Measurements from ENCODE around the gene TAP2.
"Not testable (repeated sequence)": the region's sequence is repeated elsewhere in the genome, so short reads cannot be mapped to it uniquely, and the experiment has no call there.

The TAP2 gene

DNA sequence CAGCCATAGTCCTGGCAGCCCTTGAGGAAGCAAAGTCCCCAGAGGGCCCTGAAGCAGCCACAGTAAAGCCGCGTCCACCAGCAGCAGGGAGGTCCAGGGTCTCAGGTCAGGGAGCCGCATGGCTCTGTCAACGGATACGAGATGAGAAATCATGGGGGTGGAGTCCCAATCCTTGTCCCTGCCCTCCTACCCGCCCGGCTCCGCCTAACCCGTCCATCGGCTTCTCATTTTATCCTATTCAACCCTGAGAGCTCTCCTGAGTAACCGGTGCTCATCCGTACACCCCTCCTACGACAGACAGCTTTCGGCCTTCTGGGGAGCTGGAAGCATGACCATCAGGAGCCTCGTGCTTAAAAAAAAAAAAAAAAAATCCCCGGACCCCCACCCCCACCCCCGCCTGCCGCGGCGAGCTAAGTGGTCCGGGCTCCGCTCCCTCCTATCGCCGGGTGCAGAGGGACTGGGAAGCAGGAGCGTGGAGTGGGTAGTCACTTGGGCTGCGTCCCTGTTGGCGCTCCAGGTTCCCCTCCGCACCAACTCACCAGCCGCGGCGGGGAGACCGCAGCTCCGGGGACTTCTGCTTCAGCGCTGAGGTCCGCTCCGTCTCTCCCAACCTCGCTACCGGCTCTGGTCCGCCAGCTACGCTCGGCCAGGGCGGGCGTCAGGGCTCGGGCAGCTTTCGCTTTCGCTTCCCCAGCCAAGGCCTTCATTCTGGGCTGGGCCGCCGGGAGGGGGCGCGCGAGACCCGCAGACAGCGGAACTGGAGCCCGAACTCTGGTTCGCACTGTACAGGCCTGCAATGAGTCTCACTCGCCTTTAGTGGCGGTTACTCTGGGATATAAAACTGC lies at the start of gene TAP2:
Gene TAP2, minus strand, starts transcription at position 626 of the 845 bp plus-strand sequence. Its CDS starts 506 bp downstream, at position 120.
- Mint-ChIP-seq H3K27me3 (no peaks in the 10 kb centered on the region), H3K9me3 (no peaks in the 10 kb centered on the region), H3K27ac (peak within 1 kb of the TSS; percentile 94), H3K4me1 (peaks cover 82% of the 10 kb centered on the region), H3K4me3 (peak within 1 kb of the TSS; percentile 79 to 86)
- peak; percentile 98 for DNase-seq
- peak; percentile 92 for ATAC-seq

DNA sequence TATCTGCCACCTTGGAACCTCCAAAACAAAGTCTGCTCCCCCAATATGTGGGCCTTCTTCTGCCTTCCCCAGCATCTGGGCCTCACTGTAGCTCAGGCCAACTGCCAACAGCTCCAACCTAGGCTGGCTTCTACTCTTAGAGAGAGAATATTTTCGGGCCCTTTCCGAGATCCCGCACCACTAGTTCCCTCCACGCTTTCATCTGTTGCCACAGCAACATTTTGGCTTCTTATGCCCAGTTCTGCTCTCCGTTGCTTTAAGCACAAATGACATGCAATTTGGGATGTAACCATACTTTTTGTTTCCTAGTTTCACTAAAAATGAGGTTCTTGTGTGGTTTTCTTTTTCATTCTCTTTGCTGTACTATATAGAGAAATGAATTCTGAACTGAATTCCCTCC lies 49.1 kb upstream of the TAP2 start:
- Mint-ChIP-seq H3K4me3 (no peak overlapping the region), H3K9me3 (no peaks in the 10 kb centered on the region), H3K27me3 (no peaks in the 10 kb centered on the region), H3K27ac (no peak overlapping the region), H3K4me1 (no peaks in the 10 kb centered on the region)
- no peak for DNase-seq
- ATAC-seq, result no peak

DNA sequence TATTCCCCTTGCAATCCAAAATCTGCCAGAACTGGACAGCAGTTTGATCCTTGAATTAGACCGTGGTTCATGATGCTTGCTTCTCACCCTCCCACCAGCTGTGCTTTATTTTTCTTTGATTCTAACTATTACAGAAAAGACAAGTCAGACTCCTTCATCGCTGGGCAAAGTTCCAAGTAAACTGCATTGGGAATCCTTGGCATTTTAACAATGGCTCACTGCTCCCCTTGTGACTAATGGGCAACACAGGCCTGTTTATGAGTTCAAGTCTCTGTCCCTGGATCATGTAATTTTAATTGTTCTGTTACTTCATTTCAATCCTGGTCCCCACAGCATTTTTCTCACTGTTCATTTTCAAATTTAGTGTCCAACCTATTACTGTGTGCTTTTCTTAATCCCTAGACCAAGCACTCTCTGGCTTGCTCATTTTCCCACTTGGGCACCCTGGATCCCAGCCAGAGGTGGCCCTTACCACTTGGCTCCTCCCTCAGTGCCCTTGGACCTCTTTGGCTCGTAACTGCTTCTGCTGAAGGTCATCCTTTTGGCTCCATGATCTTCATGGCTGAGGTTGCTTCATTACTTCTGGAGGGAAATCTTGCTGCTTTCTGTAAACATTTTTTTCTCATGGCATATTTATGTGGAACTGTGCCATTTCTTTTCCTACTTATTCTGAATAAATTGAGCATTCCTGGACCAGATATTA lies 48.3 kb upstream of the TAP2 start:
- ATAC-seq (no peak), DNase-seq (no peak)
- H3K9me3 Mint-ChIP-seq, result no peaks in the 10 kb centered on the region
- no peaks in the 10 kb centered on the region for H3K4me1 Mint-ChIP-seq
- no peak overlapping the region for H3K27ac Mint-ChIP-seq
- no peak overlapping the region for H3K4me3 Mint-ChIP-seq
- no peaks in the 10 kb centered on the region for H3K27me3 Mint-ChIP-seq

DNA sequence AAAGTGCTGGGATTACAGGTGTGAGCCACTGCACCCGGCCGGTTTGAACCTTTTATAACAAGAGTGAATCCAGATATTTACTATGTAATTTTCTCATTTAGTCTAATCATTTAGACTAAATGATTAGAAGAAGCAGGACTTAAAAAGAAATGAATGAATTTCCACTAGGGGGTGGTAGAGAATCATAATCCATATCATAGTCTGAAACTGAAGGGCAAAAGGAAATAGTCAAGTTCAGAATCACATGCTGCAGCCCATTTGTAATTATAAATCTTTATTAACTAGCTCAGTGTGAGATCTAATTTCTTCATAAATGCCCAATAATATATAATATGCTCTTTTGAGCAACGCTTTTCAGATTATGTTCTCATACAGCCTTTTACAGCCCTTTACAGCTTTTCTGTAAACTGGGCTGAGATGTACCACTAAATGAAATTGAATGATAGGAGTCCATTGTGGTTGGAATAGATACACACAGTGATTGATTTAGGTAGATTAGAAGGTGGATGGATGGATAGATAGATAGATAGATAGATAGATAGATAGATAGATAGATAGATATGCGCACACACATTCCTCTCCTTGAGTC lies 47.3 kb upstream of the TAP2 start:
- ATAC-seq (no peak), DNase-seq (no peak)
- no peaks in the 10 kb centered on the region for H3K9me3 Mint-ChIP-seq
- no peak overlapping the region for H3K27ac Mint-ChIP-seq
- H3K4me3 Mint-ChIP-seq, result no peak overlapping the region
- no peaks in the 10 kb centered on the region for H3K27me3 Mint-ChIP-seq
- no peaks in the 10 kb centered on the region for H3K4me1 Mint-ChIP-seq

DNA sequence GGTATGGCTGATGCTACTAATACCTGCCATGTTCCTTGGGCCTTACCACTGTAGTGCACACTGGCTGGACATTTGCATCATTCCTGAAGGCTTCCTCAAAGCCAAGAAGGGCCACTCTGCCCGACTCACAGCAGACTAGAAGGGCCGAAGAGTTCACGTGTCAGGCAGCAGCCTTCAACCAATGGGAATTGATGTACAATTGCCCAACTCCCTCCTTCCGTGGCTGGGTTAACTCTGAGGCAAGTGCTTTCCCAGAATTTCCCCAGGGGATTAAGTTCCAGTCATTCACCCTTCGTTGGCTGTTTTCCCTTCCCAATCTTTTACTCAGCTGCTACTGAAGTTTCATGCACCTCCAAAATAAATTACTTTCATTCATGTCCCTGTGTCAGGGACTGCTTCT lies 45.2 kb upstream of the TAP2 start:
- H3K4me3 Mint-ChIP-seq, result no peak overlapping the region
- no peaks in the 10 kb centered on the region for H3K4me1 Mint-ChIP-seq
- no peaks in the 10 kb centered on the region for H3K9me3 Mint-ChIP-seq
- ATAC-seq (no peak), DNase-seq (no peak)
- H3K27me3 Mint-ChIP-seq, result no peaks in the 10 kb centered on the region
- no peak overlapping the region for H3K27ac Mint-ChIP-seq

DNA sequence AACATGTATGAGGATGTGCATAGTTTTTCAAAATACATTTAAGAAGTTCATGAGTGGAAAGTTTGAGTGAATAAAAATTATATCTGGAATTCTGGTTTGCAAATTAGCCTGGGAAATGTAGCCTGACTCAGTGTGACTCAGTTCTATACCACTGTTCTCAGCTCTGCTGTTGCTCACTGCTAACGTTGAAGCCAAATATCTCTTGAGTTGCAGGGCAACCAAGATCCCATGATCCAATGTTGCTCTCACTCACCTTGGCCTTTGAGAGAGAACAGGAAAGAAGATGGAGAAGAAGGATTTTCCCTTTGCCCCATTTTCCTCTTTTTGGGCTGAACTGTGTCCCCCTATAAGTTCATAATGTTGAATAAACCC lies 44.3 kb upstream of the TAP2 start:
- Mint-ChIP-seq H3K4me1 (no peaks in the 10 kb centered on the region), H3K4me3 (no peak overlapping the region), H3K27me3 (no peaks in the 10 kb centered on the region), H3K9me3 (no peaks in the 10 kb centered on the region), H3K27ac (no peak overlapping the region)
- no peak for DNase-seq
- ATAC-seq, result no peak

DNA sequence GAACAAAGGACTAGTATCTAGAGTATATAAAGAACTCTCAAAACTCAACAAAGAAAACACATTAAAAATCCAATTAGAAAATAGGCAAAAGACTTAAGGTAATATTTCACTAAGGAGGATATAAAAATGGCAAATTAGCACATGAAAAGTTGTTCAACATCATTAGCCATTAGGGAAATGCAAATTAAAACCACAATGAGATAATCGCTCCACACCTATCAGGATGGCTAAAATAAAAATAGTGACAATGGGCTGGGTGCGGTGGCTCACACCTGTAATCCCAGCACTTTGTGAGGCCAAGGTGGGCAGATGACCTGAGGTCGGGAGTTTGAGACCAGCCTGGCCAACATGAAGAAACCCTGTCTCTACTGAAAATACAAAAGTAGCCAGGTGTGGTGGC lies 42.4 kb upstream of the TAP2 start:
- H3K27ac Mint-ChIP-seq, ATAC-seq, DNase-seq, H3K27me3 Mint-ChIP-seq, H3K9me3 Mint-ChIP-seq, H3K4me1 Mint-ChIP-seq, H3K4me3 Mint-ChIP-seq: not testable (repeated sequence)

DNA sequence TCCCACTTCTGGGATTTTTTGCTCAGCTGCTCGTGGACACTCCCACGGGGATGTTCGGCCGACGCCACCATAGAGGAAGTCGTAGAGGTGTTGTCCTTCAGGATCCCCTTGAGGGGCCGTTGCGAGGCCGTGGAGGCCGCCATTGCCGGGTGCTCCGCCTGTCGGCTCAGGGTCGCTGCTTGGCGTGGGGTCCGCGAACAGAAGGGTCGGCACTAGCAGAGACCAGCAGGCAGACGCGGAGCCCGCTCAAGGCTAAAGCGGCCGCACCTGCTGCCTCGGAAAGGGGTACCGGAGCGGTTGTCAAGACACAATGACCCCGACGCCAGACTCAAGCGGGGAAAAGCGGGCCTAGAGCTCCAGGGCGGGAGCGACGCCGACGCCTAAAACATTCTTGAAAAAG lies 41.2 kb upstream of the TAP2 start:
- Mint-ChIP-seq H3K9me3 (no peaks in the 10 kb centered on the region), H3K4me3 (no peak overlapping the region), H3K4me1 (no peaks in the 10 kb centered on the region), H3K27me3 (no peaks in the 10 kb centered on the region), H3K27ac (no peak overlapping the region)
- DNase-seq (no peak), ATAC-seq (no peak)

DNA sequence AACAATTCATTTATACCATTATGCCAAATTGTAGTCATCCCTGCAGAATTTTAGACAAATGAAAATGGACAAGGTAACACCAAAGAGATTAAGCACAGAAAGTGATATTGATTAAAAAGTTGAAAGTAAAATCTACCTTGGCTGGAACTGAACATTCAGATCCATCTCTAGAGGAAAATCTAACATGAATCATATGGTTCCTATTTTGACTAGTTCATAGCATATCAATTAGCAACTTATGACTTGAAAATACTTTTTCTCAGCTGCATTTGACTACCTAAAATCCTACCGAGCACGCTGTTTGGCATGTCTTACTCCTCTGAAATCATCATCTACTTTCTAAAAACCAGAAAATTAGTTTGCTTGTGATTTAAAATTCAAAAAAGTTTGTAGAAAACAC lies 38.1 kb upstream of the TAP2 start:
- no peaks in the 10 kb centered on the region for H3K27me3 Mint-ChIP-seq
- no peaks in the 10 kb centered on the region for H3K9me3 Mint-ChIP-seq
- no peaks in the 10 kb centered on the region for H3K4me1 Mint-ChIP-seq
- DNase-seq (no peak), ATAC-seq (no peak)
- H3K27ac Mint-ChIP-seq, result no peak overlapping the region
- H3K4me3 Mint-ChIP-seq, result no peak overlapping the region

DNA sequence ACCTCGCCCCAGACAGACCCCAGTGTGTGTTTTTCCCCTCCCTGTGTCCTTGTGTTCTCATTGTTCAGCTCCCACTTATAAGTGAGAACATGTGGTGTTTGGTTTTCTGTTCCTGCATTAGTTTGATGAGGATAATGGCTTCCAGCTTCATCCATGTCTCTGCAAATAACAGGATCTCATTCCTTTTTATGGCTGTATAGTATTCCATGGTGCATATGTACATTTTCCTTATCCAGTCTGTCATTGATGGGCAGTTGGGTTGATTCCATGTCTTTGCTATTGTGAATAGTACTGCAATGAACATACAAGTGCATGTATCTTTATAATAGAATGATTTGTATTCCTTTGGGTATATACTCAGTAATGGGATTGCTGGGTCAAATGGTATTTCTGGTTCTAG lies 35.4 kb upstream of the TAP2 start:
- not testable (repeated sequence) for H3K4me3 Mint-ChIP-seq

DNA sequence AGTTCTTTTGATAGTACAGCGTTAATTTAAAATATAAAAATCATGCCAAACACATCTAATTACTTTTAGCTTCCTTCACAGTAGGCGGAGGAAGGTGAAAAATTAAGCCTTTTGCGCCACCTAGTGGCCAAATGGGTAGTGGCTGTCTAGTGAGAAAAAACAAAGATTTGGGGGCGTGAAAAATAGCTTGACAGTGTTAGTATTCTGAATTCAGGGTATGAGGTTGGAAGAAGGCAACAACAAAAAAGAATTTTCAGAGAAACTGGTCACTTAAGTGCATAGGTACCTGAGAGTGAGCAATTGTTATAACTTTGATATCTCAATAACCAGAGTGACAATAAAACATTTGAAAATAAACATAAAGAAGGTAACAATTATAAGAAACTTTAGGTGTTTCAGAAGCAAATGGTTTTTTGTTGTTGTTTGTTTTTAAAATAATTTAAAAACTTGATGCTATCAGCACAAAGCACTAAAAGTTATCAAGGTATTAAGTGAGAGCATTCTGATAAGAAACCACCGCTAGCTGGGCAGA lies 29.8 kb upstream of the TAP2 start:
- H3K27me3 Mint-ChIP-seq, result no peaks in the 10 kb centered on the region
- ATAC-seq, result peak; percentile 80
- DNase-seq, result peak; percentile 81 to 83
- H3K4me1 Mint-ChIP-seq, result peaks cover 50% of the 10 kb centered on the region
- no peak overlapping the region for H3K27ac Mint-ChIP-seq
- no peak overlapping the region for H3K4me3 Mint-ChIP-seq
- H3K9me3 Mint-ChIP-seq, result no peaks in the 10 kb centered on the region

More for the DNA sequence above, 35.4 kb upstream of the TAP2 start:
- H3K9me3 Mint-ChIP-seq, ATAC-seq, DNase-seq, H3K27ac Mint-ChIP-seq, H3K27me3 Mint-ChIP-seq: not testable (repeated sequence)
- H3K4me1 Mint-ChIP-seq, result peaks cover 14% of the 10 kb centered on the region

DNA sequence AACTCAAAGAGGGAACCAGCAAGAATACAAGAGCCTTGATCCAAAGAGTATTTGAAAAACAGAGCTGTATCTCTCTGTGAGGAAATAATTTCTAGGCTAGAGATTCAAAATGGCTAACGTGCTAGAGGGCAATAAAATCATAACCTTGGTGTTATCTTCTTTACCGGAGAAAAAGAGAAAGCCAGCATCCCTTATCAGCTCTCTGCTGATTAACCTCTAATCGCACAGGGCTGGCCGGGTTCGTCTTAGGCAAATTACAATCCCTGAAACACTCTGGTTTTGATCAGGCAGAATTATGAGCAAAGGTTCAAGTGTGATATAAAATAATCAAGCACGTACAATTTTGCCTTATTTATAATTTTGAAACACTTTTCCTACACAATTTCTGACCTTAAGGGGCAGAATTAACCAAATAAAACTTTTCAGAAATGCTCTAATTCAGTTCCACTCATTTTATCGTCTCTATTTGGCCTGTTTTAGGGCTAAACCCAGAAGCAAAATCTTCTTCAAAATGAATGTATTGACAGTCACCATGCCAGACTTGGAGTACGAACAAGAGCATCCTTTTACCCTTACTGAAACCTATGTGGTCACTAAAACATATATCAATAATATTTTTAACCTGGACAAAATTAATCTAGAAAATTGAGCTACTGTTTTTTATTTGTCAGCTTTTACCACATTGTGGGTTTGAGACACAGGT lies 29.2 kb upstream of the TAP2 start:
- Mint-ChIP-seq H3K4me3 (peak overlapping the region; percentile 49 to 72), H3K4me1 (peaks cover 50% of the 10 kb centered on the region), H3K27me3 (no peaks in the 10 kb centered on the region), H3K9me3 (no peaks in the 10 kb centered on the region), H3K27ac (peak overlapping the region; percentile 35 to 91)
- no peak for DNase-seq
- peak; percentile 56 for ATAC-seq

DNA sequence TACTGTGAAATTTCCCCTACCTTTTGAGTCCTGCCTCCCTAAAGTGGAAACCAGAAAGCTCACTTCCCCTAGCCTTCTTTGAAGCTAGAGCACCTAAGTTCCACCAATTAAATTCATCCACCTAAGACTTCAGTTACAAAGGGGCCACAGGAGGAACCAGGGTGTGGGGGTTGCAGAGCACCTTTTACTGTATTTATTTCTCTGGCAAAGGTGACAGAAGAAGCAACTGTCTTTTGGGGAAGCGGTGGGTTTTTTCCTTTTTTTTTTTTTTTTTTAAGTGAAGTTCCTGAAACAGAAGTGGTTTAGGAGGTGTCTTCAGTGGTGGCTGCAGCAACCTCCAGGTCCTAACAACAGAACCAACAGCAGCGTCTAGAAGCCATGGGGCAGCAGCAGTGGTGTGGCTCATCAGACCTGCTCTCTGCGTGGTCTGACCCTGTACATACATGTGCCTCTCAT lies 28.5 kb upstream of the TAP2 start:
- DNase-seq, result no peak
- no peaks in the 10 kb centered on the region for H3K9me3 Mint-ChIP-seq
- peak overlapping the region; percentile 49 to 72 for H3K4me3 Mint-ChIP-seq

DNA sequence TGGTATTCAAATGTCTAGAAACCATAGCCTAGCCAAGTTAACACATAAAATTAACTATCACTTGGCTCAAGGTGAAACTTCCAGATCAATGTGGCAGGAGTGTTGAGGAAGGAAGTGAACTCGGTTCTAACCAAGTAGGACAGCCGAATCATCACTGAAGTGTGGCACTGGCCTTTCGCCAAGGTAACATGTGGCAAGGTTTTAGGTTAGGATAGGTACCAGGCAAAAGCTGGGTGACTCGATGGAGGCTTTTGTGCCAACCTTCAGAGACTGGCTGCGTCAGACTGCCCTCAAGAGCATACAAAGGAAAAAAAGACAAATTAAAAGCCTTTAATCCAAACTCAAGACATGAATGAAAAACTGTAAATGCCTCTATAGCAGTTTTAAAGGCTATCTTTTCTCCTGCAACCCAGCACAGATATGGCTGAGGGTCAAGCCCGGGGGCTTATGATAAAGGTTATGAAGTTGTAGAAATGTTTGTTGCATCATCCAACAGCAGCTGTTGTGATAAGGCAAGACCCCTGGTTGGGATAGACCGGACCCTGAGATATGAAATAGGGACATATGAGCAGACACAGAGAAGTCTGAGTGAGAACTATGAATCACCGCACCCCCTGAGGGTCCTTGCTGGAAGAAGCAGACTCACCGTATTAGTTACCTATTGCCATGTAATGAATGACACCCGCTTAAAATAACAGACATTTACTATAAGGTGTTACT lies 27.3 kb upstream of the TAP2 start:
- peaks cover 54% of the 10 kb centered on the region for H3K4me1 Mint-ChIP-seq
- H3K27ac Mint-ChIP-seq, result peak overlapping the region in 1 of 2 donors; percentile 80
- no peak for DNase-seq
- no peaks in the 10 kb centered on the region for H3K27me3 Mint-ChIP-seq
- H3K4me3 Mint-ChIP-seq, result no peak overlapping the region
- no peaks in the 10 kb centered on the region for H3K9me3 Mint-ChIP-seq
- peak; percentile 41 for ATAC-seq

More for the DNA sequence above, 28.5 kb upstream of the TAP2 start:
- Mint-ChIP-seq H3K27me3 (no peaks in the 10 kb centered on the region), H3K4me1 (peaks cover 50% of the 10 kb centered on the region), H3K27ac (peak overlapping the region; percentile 35 to 91)
- ATAC-seq, result peak; percentile 62

DNA sequence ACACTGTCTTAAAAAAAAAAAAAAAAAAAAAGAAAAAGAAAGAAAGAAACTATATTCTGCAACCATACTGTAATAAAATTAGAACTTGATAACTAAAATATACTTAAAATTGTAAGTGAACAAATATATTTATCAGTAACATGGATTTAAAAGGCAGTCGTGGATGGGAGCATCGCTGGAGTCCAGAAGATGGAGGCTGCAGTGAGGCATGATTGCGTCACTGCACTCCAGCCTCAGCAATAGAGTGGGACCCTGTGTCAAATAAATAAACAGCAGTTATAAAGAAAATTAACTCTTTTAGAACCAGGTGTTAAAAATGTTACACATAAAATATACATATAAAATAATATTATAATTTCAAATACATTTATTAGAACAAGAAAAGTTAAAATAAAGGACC lies 24.2 kb upstream of the TAP2 start:
- Mint-ChIP-seq H3K27me3 (no peaks in the 10 kb centered on the region), H3K4me3 (no peak overlapping the region), H3K9me3 (no peaks in the 10 kb centered on the region), H3K27ac (no peak overlapping the region), H3K4me1 (peaks cover 65% of the 10 kb centered on the region)
- no peak for ATAC-seq
- DNase-seq, result no peak

Measured in stimulated activated naive CD8-positive, alpha-beta T cell treated with anti-CD3 and anti-CD28 coated beads, Interleukin-15, amount 100 ng/mL, for 72 hours (primary cell).